SH-SY5Y (cell line): Measurements from ENCODE around the gene LRRK1.

Source experiments
- GATA2 ChIP-seq: IDR thresholded peaks from 2 replicates; pipeline ENCODE4 v1.6.1; 2011; ENCODE audit warnings: mild to moderate bottlenecking, low read depth, low read length
- GATA3 ChIP-seq: IDR thresholded peaks from 2 replicates; pipeline ENCODE4 v1.6.1; 2011; ENCODE audit warnings: low read depth, mild to moderate bottlenecking, low read length, moderate library complexity

DNA sequence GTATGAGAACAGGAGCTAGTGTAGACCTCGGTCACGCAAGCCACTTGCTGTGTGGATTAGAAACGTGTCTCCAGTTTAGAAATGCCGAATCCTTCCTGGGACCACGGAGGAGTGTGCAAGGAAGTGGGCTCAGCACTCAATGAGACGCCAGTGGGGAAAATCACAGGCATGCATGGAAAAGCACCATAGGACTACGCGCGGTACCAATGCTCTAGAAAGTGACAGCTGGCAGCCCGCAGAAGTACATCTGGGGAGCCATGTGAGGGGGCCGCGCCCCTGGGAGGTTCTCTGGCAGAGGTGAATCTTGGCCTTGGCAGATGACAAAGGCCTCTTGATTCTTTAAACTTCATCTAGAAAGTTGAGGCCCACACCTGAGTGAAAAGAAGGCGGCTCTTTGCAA is 99.3 kb downstream of the LRRK1 start:
- TF ChIP-seq GATA2 (no peak), GATA3 (no peak)
